ENCODE data around the gene RANBP17.
"Not testable (repeated sequence)": the region's sequence is repeated elsewhere in the genome, so short reads cannot be mapped to it uniquely, and the experiment has no call there.

RANBP17 gene

DNA sequence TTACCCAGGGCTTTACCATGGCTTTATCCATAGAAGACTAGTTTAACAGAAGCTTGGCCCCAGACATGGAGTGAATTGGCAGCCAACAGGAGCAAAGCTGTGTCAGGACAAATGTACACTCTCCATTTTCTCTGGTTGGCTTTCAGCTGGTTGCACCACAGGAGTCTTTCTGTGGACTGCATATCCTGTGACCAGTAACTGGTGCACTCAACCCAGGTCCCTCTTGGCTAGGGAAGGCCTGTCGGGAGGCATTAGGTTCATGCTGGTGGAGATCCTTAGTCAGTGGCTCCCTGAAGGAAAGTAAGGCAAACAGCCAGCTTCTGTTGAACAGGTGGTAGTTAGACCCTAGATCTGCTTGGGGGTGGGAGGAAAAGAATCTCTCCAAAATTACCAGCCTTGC is 300.3 kb downstream of the RANBP17 start:
- no peak for DNase-seq

GRCh38 chr5:171162596-171162995 is 300.8 kb downstream of the RANBP17 start:
- no peak for DNase-seq

- DNase-seq: no peak
Measured at GRCh38 chr5:171166766-171167165, 304.9 kb downstream of the RANBP17 start.

DNA sequence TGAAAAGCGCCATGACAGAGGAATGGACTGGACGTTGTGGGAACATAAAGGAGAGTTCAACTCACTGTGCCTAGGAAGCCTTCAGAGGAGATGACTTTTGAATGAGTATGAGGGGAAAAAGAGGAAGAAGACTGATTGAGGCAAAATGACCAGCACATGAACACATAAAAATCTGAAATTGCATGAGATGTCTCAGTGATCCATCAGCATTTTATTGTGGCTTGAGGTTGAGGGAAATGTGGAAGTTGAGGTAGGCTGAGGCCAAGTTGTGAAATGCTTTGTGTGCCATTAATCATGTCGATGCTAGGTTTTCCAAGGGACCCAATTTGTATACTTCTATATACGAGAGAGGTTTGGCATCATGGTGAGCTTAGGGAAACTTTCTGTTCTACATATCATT is 306.4 kb downstream of the RANBP17 start:
- peak; percentile 74 for DNase-seq

DNA sequence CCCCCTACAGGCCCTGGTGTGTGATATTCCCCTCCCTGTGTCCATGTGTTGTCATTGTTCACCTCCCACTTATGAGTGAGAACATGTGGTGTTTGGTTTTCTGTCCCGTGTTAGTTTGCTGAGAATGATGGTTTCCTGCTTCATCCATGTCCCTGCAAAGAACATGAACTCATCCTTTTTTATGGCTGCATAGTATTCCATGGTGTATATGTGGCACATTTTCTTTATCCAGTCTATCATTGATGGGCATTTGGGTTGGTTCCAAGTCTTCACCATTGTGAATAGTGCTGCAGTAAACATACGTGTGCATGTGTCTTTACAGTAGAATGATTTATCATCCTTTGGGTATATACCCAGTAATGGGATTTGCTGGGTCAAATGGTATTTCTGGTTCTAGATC is 313.1 kb downstream of the RANBP17 start:
- not testable (repeated sequence) for DNase-seq

- no peak for DNase-seq
Measured at GRCh38 chr5:171175746-171176145, 313.9 kb downstream of the RANBP17 start.

DNA sequence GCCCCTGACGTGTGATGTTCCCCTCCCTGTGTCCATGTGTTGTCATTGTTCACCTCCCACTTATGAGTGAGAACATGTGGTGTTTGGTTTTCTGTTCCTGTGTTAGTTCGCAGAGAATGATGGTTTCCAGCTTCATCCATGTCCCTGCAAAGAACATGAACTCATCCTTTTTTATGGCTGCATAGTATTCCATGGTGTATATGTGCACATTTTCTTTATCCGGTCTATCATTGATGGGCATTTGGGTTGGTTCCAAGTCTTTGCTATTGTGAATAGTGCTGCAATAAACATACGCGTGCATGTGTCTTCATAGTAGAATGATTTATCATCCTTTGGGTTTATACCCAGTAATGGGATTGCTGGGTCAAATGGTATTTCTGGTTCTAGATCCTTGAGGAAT is 316.4 kb downstream of the RANBP17 start:
- not testable (repeated sequence) for DNase-seq

DNA sequence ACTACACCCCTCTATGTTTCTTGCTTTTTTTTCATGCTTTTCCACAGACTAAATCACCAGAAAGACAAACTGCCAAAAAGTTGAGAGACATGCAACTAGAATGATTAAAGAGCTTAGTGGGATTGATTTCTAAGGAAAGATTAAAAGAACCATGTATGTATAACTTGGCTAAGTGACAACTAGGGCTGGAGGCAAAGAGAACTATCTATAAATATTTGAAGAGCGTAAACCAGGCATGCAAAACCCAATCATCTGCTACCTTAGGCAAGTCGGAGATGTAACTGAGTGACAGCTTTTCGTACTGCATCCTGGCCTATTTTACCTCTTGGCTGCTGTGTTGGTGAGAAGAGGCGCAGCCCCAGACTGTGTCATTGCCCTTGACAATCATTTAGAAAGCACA is 326.2 kb downstream of the RANBP17 start:
- no peak for DNase-seq

DNA sequence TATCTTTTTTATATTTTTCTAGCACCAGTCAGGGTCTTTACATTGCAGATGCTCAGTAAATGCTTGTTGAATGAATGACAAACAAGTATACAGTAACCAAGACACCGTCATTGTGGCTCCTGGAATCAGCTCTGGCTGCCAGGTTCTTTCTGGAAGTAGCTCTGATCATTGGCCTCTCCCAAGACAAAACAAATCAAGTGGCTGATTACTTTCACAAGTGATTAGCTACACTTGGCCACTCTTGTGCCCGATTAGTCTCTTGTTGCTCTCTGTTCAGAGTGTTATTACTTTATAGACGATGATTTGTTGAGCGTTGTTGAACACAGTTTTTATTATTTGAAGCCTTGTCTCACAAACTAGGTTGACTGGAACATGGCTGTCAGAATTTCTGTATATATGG is 327.6 kb downstream of the RANBP17 start:
- DNase-seq: no peak

- DNase-seq: no peak
Measured at GRCh38 chr5:171192111-171192510, 330.3 kb downstream of the RANBP17 start.

DNA sequence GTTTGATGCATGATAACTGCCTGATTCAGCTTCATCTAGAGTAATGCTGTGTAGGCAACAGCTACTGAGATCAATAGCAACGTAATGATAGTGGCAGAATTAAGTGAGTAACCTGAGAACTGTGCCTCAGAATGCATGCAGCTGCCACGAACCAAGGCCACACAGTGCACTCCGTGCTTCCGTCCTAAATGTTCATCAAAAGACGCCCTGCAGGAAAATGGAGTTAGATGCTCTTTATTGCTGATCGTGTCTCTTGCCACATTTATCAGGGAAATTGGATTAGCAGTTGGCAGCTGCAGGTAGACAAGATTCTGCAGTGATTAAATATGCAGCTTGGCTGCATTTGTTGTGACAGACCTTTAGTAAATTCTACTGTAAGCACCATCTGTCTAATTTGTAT is 339.5 kb downstream of the RANBP17 start:
- DNase-seq: no peak

DNA sequence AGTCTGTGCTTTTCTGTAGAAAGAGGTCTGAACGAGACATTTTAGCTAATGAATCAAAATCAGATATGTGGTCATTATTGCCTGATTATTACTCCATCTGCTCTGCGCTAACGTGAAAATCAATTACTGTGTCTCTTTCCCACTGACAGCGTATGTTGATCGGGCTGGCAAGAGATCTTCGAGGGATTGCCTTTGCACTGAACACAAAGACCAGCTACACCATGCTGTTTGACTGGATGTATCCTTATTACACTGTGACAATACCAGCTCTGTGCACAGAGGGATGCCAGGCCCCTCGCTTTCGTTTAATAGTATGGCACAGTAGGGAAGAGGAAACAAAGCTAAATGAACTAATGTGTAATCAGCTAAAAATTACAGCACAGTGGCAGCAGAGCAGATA is 343.6 kb downstream of the RANBP17 start:
- DNase-seq: no peak

DNA sequence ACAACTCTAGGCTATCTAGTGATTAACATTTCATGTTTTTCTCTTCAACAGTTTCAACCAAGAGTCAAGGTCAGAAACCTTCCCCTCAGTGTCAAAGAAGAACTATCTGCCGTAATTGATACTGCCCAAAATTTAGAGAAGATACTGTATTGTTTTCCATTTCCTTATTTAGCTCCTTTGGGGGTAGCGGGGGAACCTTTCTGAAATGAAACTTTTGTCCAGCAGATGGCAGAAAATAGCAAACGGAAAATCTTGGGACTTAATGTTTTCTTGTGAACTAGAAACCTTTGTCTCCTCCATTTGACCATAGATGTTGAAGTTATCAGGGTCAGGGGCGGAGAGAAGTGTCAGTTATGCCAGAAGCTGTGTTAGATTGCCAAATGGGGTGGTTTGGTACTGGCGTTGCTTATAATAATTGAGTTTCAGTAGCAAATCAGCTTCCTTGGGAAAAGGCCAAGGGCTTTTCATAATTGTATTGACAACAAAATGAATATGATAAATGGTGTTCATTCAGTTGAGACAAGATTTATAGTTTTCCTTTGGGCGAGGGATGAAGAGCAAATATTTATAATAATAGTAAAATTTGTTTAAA is 345.5 kb downstream of the RANBP17 start:
- peak; percentile 59 for DNase-seq

- DNase-seq: no peak
Measured at GRCh38 chr5:171221916-171222315, 360.1 kb downstream of the RANBP17 start.

DNA sequence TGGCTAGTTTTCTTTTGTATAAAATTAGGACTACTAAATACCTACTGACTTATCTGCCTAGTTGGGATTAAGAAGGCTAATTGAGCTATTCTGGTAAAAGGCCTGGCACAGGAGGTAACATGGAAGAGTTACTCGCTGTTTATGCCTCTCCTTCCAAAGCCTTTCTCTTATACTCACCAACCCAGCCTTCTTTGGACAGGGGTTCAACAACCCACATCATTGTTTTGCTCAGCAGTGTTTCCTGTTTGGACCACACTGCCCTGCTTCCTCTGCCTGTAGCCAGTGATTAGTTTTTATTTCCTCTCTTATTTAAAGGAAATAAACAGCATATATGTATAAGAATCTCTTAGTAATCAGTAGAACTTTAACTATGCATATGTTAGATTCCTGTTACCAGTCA is 362.1 kb downstream of the RANBP17 start:
- no peak for DNase-seq

GRCh38 chr5:171226096-171226754 is 364.4 kb downstream of the RANBP17 start:
- no peak for DNase-seq

- DNase-seq: no peak
Measured at GRCh38 chr5:171226864-171227263, 365.0 kb downstream of the RANBP17 start.

GRCh38 chr5:171236651-171237050 is 374.8 kb downstream of the RANBP17 start:
- DNase-seq: no peak

- no peak for DNase-seq
Measured at GRCh38 chr5:171242521-171242920, 380.7 kb downstream of the RANBP17 start.

GRCh38 chr5:171246231-171246630 is 384.4 kb downstream of the RANBP17 start:
- DNase-seq: no peak

GRCh38 chr5:171249460-171249859 is 387.6 kb downstream of the RANBP17 start:
- no peak for DNase-seq

DNA sequence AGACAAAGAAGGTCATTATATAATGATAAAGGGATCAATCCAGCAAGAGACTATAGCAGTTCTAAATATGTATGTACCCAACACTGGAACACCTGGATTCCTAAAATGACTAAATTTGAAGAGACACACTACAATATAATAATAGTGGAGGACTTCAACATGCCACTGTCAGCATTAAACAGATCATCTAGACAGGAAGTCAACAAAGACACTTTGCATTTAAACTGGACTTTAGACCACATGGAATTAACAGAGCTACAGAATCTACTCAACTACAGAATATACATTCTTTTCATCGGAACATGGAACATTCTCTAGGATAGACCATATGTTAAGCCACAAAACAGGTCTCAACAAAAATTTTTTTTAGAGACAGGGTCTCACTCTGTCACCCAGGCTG is 388.9 kb downstream of the RANBP17 start:
- DNase-seq: no peak

DNA sequence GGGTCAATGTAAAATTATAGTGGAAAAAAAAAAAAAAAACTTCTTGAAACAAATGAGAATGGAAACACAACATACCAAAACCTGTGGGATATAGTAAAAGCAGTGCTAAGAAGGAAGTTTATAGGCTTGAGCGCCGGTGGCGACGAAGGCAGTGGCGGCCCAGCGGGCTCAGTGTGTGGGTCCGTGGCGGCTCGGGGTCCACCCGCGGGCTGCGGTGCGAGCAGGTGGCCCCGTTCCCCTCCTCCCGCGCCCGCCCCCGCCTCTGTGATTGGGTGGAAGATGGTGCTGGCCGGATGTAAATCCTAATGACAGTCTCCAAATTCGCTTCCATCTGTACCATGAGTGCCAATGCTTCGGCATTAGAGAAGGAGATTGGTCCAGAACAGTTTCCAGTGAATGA is 389.7 kb downstream of the RANBP17 start:
- DNase-seq: no peak

DNA sequence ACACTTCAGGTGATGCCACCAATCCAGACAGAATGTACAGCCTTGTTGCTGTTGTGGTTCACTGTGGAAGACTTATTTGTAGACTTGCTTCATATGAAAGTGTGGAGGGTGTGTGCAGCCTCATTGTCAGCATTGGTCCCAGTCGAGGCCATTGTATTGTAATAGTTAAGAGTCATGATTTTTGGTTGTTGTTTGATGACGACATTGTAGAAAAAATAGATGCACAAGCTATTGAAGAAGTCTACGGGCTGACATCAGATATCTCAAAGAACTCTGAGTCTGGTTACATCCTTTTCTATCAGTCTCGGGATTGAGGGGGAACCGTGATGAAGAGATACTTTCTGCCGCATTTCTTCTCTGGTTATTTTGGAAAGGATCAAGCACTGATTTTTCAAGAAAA is 390.9 kb downstream of the RANBP17 start:
- no peak for DNase-seq

All from inflammatory macrophage treated with lipopolysaccharide for 4 hours (primary cell).